K562 (cell line): Measurements from ENCODE around the gene RAB4B. TPM values are rescaled to one million over a fixed set of nuclear protein-coding genes. Genes with fewer than 3 reads are reported as not detected.

Experiments used
- ATAC-seq: fragments of 200-7000 bp; cut with Tn5 transposase; 3 replicates; pipeline ENCODE4 v1.9.1; 2020; ENCODE audit warnings: moderate library complexity
- BruUV-seq: library from RNA; stranded (reverse); fragments of 400-500 nt; replicated peaks from 2 replicates; lab custom pipeline; 2021; lab: Mats Ljungman, UMichigan
- CTCF ChIA-PET: fragments of 300-600 bp; formaldehyde crosslinking; extraction: SDS; loops from one replicate; lab custom pipeline; 2021; ENCODE audit warnings: low intra/inter-chr PET ratio; lab: Yijun Ruan, JAX
- POLR2A ChIA-PET: fragments of 300-600, 350-650 bp; sonication (Branson Sonifier 250); formaldehyde crosslinking; extraction: SDS; loops from one replicate; lab custom pipeline; 2021; ENCODE audit warnings: antibody characterized with exemption, inconsistent platforms; lab: Yijun Ruan, JAX
- DNase-seq, 4 experiments: peaks; one replicate each; pipeline versions ENCODE4 v3.0.0 to v3.0.0-alpha.2; 2011 to 2018; ENCODE audit warnings: low spot score in 3 of 4, mixed read lengths in 3 of 4; ENCODE audit errors: extremely low read depth in 1 of 4
- FAIRE-seq: peaks from 2 replicates; lab custom pipeline; 2011; peaks lifted over from hg19 to GRCh38; lab: Jason Lieb, UNC
- H2AFZ ChIP-seq: 2 replicates; pipeline ENCODE4 v1.6.0; 2011; ENCODE audit warnings: low read depth, low read length, control low read depth, inconsistent platforms
- H3K27ac ChIP-seq: fragments of 200-600 bp; 3 replicates; pipeline ENCODE4 v1.8.0; 2011; ENCODE audit warnings: low read depth, mild to moderate bottlenecking, control low read depth, inconsistent platforms, low read length, moderate library complexity, mixed read lengths; ENCODE audit errors: extremely low read depth
- H3K27me3 ChIP-seq, 2 experiments: fragments of 300-600 bp in 1 of 2; 2 replicates in 1 of 2; 3 replicates in 1 of 2; pipeline versions ENCODE4 v1.6.0 to v1.8.0; 2011; ENCODE audit warnings: inconsistent platforms in 2 of 2, low read length in 2 of 2, mild to moderate bottlenecking in 1 of 2, mixed read lengths in 1 of 2, moderate library complexity in 1 of 2; ENCODE audit not compliant: control insufficient read depth in 2 of 2, insufficient read depth in 2 of 2
- H3K36me3 ChIP-seq: fragments of 300-600 bp; 3 replicates; pipeline ENCODE4 v1.8.0; 2011; ENCODE audit warnings: mild to moderate bottlenecking, low read length, inconsistent platforms; ENCODE audit not compliant: control insufficient read depth, insufficient read depth
- H3K4me1 ChIP-seq, 2 experiments: fragments of 200-600 bp in 1 of 2; replicated peaks in 1 of 2; 2 replicates in 1 of 2; 3 replicates in 1 of 2; pipeline versions ENCODE4 v1.5.1 to v1.8.0; 2011; ENCODE audit warnings: inconsistent platforms in 2 of 2, low read length in 2 of 2, mild to moderate bottlenecking in 1 of 2, mixed read lengths in 1 of 2, moderate library complexity in 1 of 2; ENCODE audit not compliant: control insufficient read depth in 2 of 2, insufficient read depth in 2 of 2
- H3K4me2 ChIP-seq: 2 replicates; pipeline ENCODE4 v1.6.1; 2011; ENCODE audit warnings: low read length, control low read depth, inconsistent platforms, mixed read lengths; ENCODE audit not compliant: insufficient read depth
- H3K4me3 ChIP-seq: fragments of 200-600 bp; sonication (generic), shearing (Covaris generic); 2 replicates; pipeline ENCODE4 v1.5.1; 2016; ENCODE audit warnings: control low read depth, inconsistent platforms
- H3K79me2 ChIP-seq: fragments of 200-600 bp; 3 replicates; pipeline ENCODE4 v1.8.0; 2011; ENCODE audit warnings: low read length, inconsistent platforms; ENCODE audit not compliant: control insufficient read depth, insufficient read depth
- H3K9ac ChIP-seq, 2 experiments: 2 replicates each; pipeline versions ENCODE4 v1.6.0 to v1.6.1; 2011; ENCODE audit warnings: low read depth in 2 of 2, low read length in 2 of 2, control low read depth in 1 of 2, inconsistent platforms in 1 of 2, mild to moderate bottlenecking in 1 of 2, mixed read lengths in 1 of 2; ENCODE audit not compliant: insufficient read depth in 1 of 2
- H3K9me1 ChIP-seq: one replicate; pipeline ENCODE4 v1.6.0; 2011; ENCODE audit warnings: inconsistent platforms, mild to moderate bottlenecking, low read length, moderate library complexity; ENCODE audit not compliant: control insufficient read depth, insufficient read depth
- H3K9me3 ChIP-seq: replicated peaks from 2 replicates; pipeline ENCODE4 v1.5.1; 2011; ENCODE audit warnings: low read depth, low read length, inconsistent platforms; ENCODE audit not compliant: control insufficient read depth, insufficient read depth
- H4K20me1 ChIP-seq: replicated peaks from 2 replicates; pipeline ENCODE4 v1.6.1; 2011; ENCODE audit warnings: low read length, inconsistent platforms, mixed read lengths; ENCODE audit not compliant: control insufficient read depth, insufficient read depth
- BHLHE40 ChIP-seq: IDR thresholded peaks from 2 replicates; pipeline ENCODE4 v1.6.1; 2011; ENCODE audit warnings: low read length, improper control_type of control experiment
- CREB1 ChIP-seq, 2 experiments: sonication (generic) in 1 of 2; formaldehyde crosslinking in 1 of 2; IDR thresholded peaks; 2 replicates each; pipeline versions ENCODE4 v1.6.1 to v1.8.0; 2012 to 2022; ENCODE audit warnings: inconsistent platforms in 1 of 2, mild to moderate bottlenecking in 1 of 2, missing genetic modification reagents in 1 of 2, moderate library complexity in 1 of 2
- CREBBP ChIP-seq: IDR thresholded peaks from one replicate; pipeline ENCODE4 v1.6.1; 2012; ENCODE audit warnings: low read depth, mild to moderate bottlenecking, control low read depth, inconsistent platforms, low read length
- CXXC5 ChIP-seq: fragments of 250-450 bp; sonication (Bioruptor Pico); IDR thresholded peaks from 2 replicates; pipeline ENCODE4 v1.8.0; 2022; ENCODE audit warnings: inconsistent platforms, mild to moderate bottlenecking, moderate library complexity
- IRF2 ChIP-seq: sonication (generic); formaldehyde crosslinking; IDR thresholded peaks from 2 replicates; pipeline ENCODE4 v1.8.1; 2022; ENCODE audit warnings: mild to moderate bottlenecking, missing genetic modification reagents
- L3MBTL2 ChIP-seq: fragments of 450-650 bp; IDR thresholded peaks from 2 replicates; pipeline ENCODE4 v1.6.1; 2016; ENCODE audit warnings: mild to moderate bottlenecking, moderate library complexity
- MCM2 ChIP-seq: fragments of 450-650 bp; IDR thresholded peaks from 2 replicates; pipeline ENCODE4 v1.6.1; 2017; ENCODE audit warnings: low read depth, mild to moderate bottlenecking
- NR2C1 ChIP-seq, 2 experiments: fragments of 450-650 bp; IDR thresholded peaks; 2 replicates each; pipeline ENCODE4 v1.6.1; 2017; ENCODE audit warnings: mild to moderate bottlenecking in 2 of 2, antibody characterized with exemption in 1 of 2, inconsistent platforms in 1 of 2, missing compliant biosample characterization in 1 of 2, missing genetic modification characterization in 1 of 2
- NR4A1 ChIP-seq, 2 experiments: fragments of 250-450 bp in 1 of 2; fragments of 450-650 bp in 1 of 2; sonication (Bioruptor Pico) in 1 of 2; IDR thresholded peaks; 2 replicates each; pipeline versions ENCODE4 v1.4.0 to v1.6.1; 2016 to 2020; ENCODE audit warnings: mild to moderate bottlenecking in 2 of 2, missing compliant biosample characterization in 1 of 2, missing genetic modification characterization in 1 of 2, moderate library complexity in 1 of 2
- RBM15 ChIP-seq: fragments of 200-400 bp; formaldehyde crosslinking; IDR thresholded peaks from 2 replicates; pipeline ENCODE4 v1.6.1; 2018; ENCODE audit warnings: mild to moderate bottlenecking, low read length, moderate library complexity; ENCODE audit not compliant: insufficient read depth
- SAFB ChIP-seq: fragments of 200-400 bp; formaldehyde crosslinking; IDR thresholded peaks from 2 replicates; pipeline ENCODE4 v1.6.1; 2017; ENCODE audit warnings: low read depth, low read length, borderline replicate concordance
- SMAD3 ChIP-seq: fragments of 450-650 bp; formaldehyde crosslinking; conservative IDR thresholded peaks from 2 replicates; pipeline ENCODE4 v1.4.0; 2020; ENCODE audit warnings: mild to moderate bottlenecking
- SMAD4 ChIP-seq: fragments of 250-450 bp; sonication (Bioruptor Pico); conservative IDR thresholded peaks from 2 replicates; pipeline ENCODE4 v1.8.0; 2021; ENCODE audit warnings: inconsistent platforms, mild to moderate bottlenecking, moderate library complexity
- SUPT5H ChIP-seq: fragments of 450-650 bp; IDR thresholded peaks from 2 replicates; pipeline ENCODE4 v1.6.1; 2016
- XRCC3 ChIP-seq: fragments of 450-650 bp; IDR thresholded peaks from 2 replicates; pipeline ENCODE4 v1.6.1; 2017; ENCODE audit warnings: mild to moderate bottlenecking, moderate library complexity
- ZBTB7A ChIP-seq: IDR thresholded peaks from 2 replicates; pipeline ENCODE4 v1.6.1; 2011; ENCODE audit warnings: low read depth, mild to moderate bottlenecking, low read length, moderate library complexity, borderline replicate concordance; ENCODE audit not compliant: control insufficient read depth
- WGBS: fragments of 100-300 bp; shearing (Covaris generic); methylation state at CpG from one replicate; pipeline ENCODE4 v1.1.6; 2016; ENCODE audit warnings: low coverage, mixed read lengths; ENCODE audit not compliant: insufficient coverage; ENCODE audit errors: missing lambda C conversion rate; 5-methylcytosine and 5-hydroxymethylcytosine counted together
- in situ Hi-C: fragments of 300-500 bp; cut with MboI; formaldehyde crosslinking; loops from 4 replicates; pipeline ENCODE4 v1.15.0; 2018; ENCODE audit warnings: inconsistent platforms, mixed read lengths
- intact Hi-C: fragments of 100-400 bp; cut with micrococcal nuclease; formaldehyde crosslinking; loops from 2 replicates; pipeline ENCODE4 v1.14.2; 2022
- polyA plus RNA-seq, 8 experiments: library from polyadenylated mRNA; depleted of rRNA in 4 of 8; stranded (reverse) in 5 of 8; unstranded in 3 of 8; fragments of >200 nt; fragmentation: Nextera tagmentation in 2 of 8; fragmentation: Illumina TruSeq in 1 of 8; extraction: Ambion mirVana in 2 of 8; extraction: Trizol in 1 of 8; gene quantifications; 2 replicates each; pipeline versions ENCODE4 v1.2.1 to v1.2.3, GENCODE V29; 2011 to 2014; ENCODE audit warnings: inconsistent platforms in 1 of 8, missing spikeins in 1 of 8
- total RNA-seq, 7 experiments: library from RNA; depleted of rRNA in 6 of 7; stranded (reverse); fragments of >200 nt in 6 of 7; fragmentation: Illumina TruSeq in 2 of 7; extraction: Trizol in 2 of 7; gene quantifications; 2 replicates each; pipeline versions ENCODE4 v1.2.1 to v1.2.3, GENCODE V29; 2011 to 2021; ENCODE audit warnings: low replicate concordance in 1 of 7
- TF ChIP-seq, protein P1 (sequence below): fragments of 450-650 bp; formaldehyde crosslinking; IDR thresholded peaks from 2 replicates; pipeline ENCODE4 v1.4.0; 2020; ENCODE audit warnings: mild to moderate bottlenecking, moderate library complexity
- TF ChIP-seq, protein P2 (sequence below): sonication (generic); formaldehyde crosslinking; IDR thresholded peaks from 2 replicates; pipeline ENCODE4 v1.8.0; 2022; ENCODE audit warnings: missing genetic modification reagents, mild to moderate bottlenecking, borderline replicate concordance

RAB4B gene
- total and polyA plus RNA-seq, 9 of the 15 experiments (the other 6 are each of a cell fraction or from before 2014, with no cell fraction given): 0.28 to 20.4 (median 9.0) TPM

DNA sequence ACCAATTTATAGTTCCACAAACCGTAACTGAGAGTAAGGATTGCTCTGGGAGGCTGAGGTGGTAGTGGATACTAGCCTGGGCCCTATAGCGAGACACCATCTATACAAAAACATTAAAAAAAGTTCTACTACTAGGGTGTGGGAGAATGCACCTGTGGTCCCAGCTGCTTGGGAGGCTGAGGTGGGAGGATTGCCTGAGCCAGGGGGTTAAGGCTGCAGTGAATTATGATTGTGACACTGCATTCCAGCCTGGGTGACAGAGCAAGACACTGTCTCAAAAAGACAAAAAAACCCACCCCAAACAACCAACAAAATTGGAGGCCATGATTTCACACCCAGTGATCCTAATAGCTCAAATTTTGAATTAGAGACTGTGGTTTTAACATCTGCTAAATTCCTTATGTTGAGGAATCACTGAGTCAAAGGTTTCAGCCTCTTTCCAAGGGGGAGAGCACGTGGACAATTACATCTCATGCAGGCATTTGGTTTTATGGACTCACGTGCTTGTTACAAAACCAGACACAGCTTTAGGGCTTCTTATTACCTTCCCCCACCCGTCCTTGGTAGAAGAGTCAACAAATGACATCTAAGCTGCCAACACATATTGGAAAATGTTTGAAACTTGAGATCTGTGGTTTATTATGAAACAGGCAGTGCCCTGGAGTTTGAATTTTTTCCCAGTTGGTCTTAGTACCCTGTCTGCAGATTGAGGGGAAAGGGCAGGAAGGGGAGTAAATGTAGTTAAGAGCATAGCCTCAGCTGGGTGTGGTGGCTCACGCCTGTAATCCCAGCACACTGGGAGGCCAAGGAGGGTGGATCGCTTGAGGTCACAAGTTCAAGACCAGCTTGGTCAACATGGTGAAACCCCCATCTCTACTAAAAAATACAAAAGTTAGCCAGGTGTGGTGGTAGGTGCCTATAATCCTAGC, 53.7 kb downstream of the RAB4B start:
- DNase-seq (peak in 1 of 4 experiments; percentile 30), ATAC-seq (no peak), FAIRE-seq (no peak)
- Histone ChIP-seq H3K36me3 (0 out of 3 replicates have a peak, but pooled peaks cover 3% of the 10 kb centered on the region), H3K27me3 (no peaks in the 10 kb centered on the region), H3K27ac (peak overlapping the region; percentile 90), H3K9ac (peak overlapping the region in 1 of 2 experiments; percentile 37; a peak in 2 of 4 replicates), H3K4me2 (no peak overlapping the region), H3K4me3 (no peak overlapping the region), H4K20me1 (no peaks in the 10 kb centered on the region), H3K9me1 (no peaks in the 10 kb centered on the region), H3K9me3 (no peaks in the 10 kb centered on the region), H2AFZ (peak overlapping the region; percentile 78), H3K79me2 (no peaks in the 10 kb centered on the region), H3K4me1 (peaks cover 25% of the 10 kb centered on the region in 2 experiments)
- intact Hi-C loops (no loop called here), in situ Hi-C loops (no loop called here)
- WGBS: 31% methylated on average over 7 of the region's 7 CpGs
- CTCF ChIA-PET: no interaction called here
- POLR2A ChIA-PET: no interaction called here
- BruUV-seq: no TSS peak
- no peak for TF ChIP-seq NR4A1 (CRISPR knock-in tag; IDR thresholded peaks at IDR 0.05)
- TF ChIP-seq NR4A1 (tag; IDR thresholded peaks at IDR 0.05): no peak
- TF ChIP-seq, protein P1, sequence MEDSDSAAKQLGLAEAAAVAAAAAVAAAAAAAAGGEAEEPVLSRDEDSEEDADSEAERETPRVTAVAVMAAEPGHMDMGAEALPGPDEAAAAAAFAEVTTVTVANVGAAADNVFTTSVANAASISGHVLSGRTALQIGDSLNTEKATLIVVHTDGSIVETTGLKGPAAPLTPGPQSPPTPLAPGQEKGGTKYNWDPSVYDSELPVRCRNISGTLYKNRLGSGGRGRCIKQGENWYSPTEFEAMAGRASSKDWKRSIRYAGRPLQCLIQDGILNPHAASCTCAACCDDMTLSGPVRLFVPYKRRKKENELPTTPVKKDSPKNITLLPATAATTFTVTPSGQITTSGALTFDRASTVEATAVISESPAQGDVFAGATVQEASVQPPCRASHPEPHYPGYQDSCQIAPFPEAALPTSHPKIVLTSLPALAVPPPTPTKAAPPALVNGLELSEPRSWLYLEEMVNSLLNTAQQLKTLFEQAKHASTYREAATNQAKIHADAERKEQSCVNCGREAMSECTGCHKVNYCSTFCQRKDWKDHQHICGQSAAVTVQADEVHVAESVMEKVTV (CRISPR knock-in tag): no peak
- TF ChIP-seq MCM2: no peak
- peak; percentile 70 for TF ChIP-seq BHLHE40
- no peak for TF ChIP-seq ZBTB7A
- no peak for TF ChIP-seq SUPT5H
- no peak for TF ChIP-seq NR2C1 (IDR thresholded peaks at IDR 0.05)
- TF ChIP-seq NR2C1 (tag; IDR thresholded peaks at IDR 0.05): 0 out of 2 replicates have a peak, but pooled peaks have one; percentile 14
- no peak for TF ChIP-seq XRCC3
- no peak for TF ChIP-seq SAFB
- TF ChIP-seq, protein P2, sequence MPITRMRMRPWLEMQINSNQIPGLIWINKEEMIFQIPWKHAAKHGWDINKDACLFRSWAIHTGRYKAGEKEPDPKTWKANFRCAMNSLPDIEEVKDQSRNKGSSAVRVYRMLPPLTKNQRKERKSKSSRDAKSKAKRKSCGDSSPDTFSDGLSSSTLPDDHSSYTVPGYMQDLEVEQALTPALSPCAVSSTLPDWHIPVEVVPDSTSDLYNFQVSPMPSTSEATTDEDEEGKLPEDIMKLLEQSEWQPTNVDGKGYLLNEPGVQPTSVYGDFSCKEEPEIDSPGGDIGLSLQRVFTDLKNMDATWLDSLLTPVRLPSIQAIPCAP: no peak
- TF ChIP-seq RBM15: no peak
- no peak for TF ChIP-seq IRF2 (CRISPR knock-in tag)
- TF ChIP-seq SMAD3 (CRISPR knock-in tag): no peak
- peak; percentile 64 for TF ChIP-seq L3MBTL2
- TF ChIP-seq CREBBP: no peak
- no peak for TF ChIP-seq CREB1 (IDR thresholded peaks at IDR 0.05)
- TF ChIP-seq CREB1 (CRISPR knock-in tag; IDR thresholded peaks at IDR 0.05): no peak
- TF ChIP-seq SMAD4 (CRISPR knock-in tag): peak; percentile 46; the same call in 1 of the 2 replicates
- 0 out of 2 replicates have a peak, but pooled peaks have one; percentile 7 for TF ChIP-seq CXXC5
